PC-9 (cell line): ENCODE data around the gene RPL15. TPM values are rescaled to one million over a fixed set of nuclear protein-coding genes. Genes with fewer than 3 reads are reported as not detected.

ENCODE experiments used
- BruUV-seq: library from RNA; stranded (reverse); fragments of 400-500 nt; replicated peaks from 2 replicates; lab custom pipeline; 2021; lab: Mats Ljungman, UMichigan
- CTCF ChIA-PET: fragments of 300-600 bp; sonication (Branson Sonifier 250); formaldehyde crosslinking; loops from one replicate; lab custom pipeline; 2022; ENCODE audit warnings: antibody characterized with exemption; lab: Charles Lee
- POLR2A ChIA-PET: fragments of 300-600 bp; sonication (Branson Sonifier 250); formaldehyde crosslinking; loops from one replicate; lab custom pipeline; 2022; ENCODE audit warnings: antibody characterized with exemption; ENCODE audit not compliant: unreplicated experiment; lab: Charles Lee
- DNase-seq, 2 experiments: peaks; one replicate each; pipeline versions ENCODE4 v3.0.0 to v3.0.0-alpha.2; 2015 to 2022; ENCODE audit warnings: mixed read lengths in 1 of 2
- H2AFZ ChIP-seq: fragments of 200-600 bp; sonication (generic); 2 replicates; pipeline ENCODE4 v1.8.1; 2017; ENCODE audit warnings: antibody characterized with exemption
- H3F3A ChIP-seq: fragments of 200-600 bp; sonication (generic); 2 replicates; pipeline ENCODE4 v1.8.1; 2017; ENCODE audit warnings: antibody characterized with exemption, mild to moderate bottlenecking, low read depth; ENCODE audit not compliant: insufficient read depth
- H3K27ac ChIP-seq: fragments of 200-600 bp; sonication (generic); 2 replicates; pipeline ENCODE4 v1.6.1; 2016; ENCODE audit warnings: mixed run types
- H3K27me3 ChIP-seq: fragments of 200-600 bp; sonication (generic); 2 replicates; pipeline ENCODE4 v1.6.1; 2016; ENCODE audit warnings: low read depth, mixed run types; ENCODE audit not compliant: insufficient read depth
- H3K36me3 ChIP-seq: fragments of 200-600 bp; sonication (generic); 2 replicates; pipeline ENCODE4 v1.6.1; 2016; ENCODE audit warnings: low read depth, mixed run types
- H3K4me1 ChIP-seq: fragments of 200-600 bp; sonication (generic); replicated peaks from 2 replicates; pipeline ENCODE4 v1.6.1; 2016; ENCODE audit warnings: mixed run types; ENCODE audit not compliant: insufficient read depth
- H3K4me2 ChIP-seq: fragments of 200-600 bp; sonication (generic); 2 replicates; pipeline ENCODE4 v1.6.1; 2017; ENCODE audit warnings: mixed run types
- H3K4me3 ChIP-seq: fragments of 200-600 bp; sonication (generic); 2 replicates; pipeline ENCODE4 v1.6.1; 2016; ENCODE audit warnings: mixed run types
- H3K79me2 ChIP-seq: fragments of 200-600 bp; sonication (generic); 2 replicates; pipeline ENCODE4 v1.6.1; 2017; ENCODE audit warnings: low read depth, mixed run types
- H3K9me2 ChIP-seq: fragments of 200-600 bp; sonication (generic); 2 replicates; pipeline ENCODE4 v1.8.1; 2017; ENCODE audit warnings: mild to moderate bottlenecking; ENCODE audit not compliant: insufficient read depth
- H3K9me3 ChIP-seq: fragments of 200-600 bp; sonication (generic); 2 replicates; pipeline ENCODE4 v1.8.1; 2016; ENCODE audit warnings: low read depth; ENCODE audit not compliant: insufficient read depth
- H4K20me1 ChIP-seq: fragments of 200-600 bp; sonication (generic); 2 replicates; pipeline ENCODE4 v1.8.1; 2017; ENCODE audit not compliant: insufficient read depth
- EZH2 ChIP-seq: fragments of 200-600 bp; sonication (generic); IDR thresholded peaks from 2 replicates; pipeline ENCODE4 v1.8.0; 2017; ENCODE audit warnings: antibody characterized with exemption, low read depth
- intact Hi-C: fragments of 100-400 bp; cut with micrococcal nuclease; formaldehyde crosslinking; loops from one replicate; pipeline ENCODE4 v1.10.0; 2022; ENCODE audit not compliant: unreplicated experiment
- total RNA-seq: library from RNA; stranded (reverse); gene quantifications from 2 replicates; pipeline ENCODE4 v1.2.3, GENCODE V29; 2021
- TF ChIP-seq, protein P1 (sequence below): fragments of 200-600 bp; sonication (generic); conservative IDR thresholded peaks from 2 replicates; pipeline ENCODE4 v1.6.1; 2017; ENCODE audit warnings: mixed run types, antibody characterized with exemption, mild to moderate bottlenecking, moderate library complexity

RPL15 gene
- total RNA-seq, 1 experiment from 2014 or later: 1,784 TPM

GRCh38 chr3:23872330-23872729 lies 44.6 kb upstream of the RPL15 start:
- TF ChIP-seq, protein P1, sequence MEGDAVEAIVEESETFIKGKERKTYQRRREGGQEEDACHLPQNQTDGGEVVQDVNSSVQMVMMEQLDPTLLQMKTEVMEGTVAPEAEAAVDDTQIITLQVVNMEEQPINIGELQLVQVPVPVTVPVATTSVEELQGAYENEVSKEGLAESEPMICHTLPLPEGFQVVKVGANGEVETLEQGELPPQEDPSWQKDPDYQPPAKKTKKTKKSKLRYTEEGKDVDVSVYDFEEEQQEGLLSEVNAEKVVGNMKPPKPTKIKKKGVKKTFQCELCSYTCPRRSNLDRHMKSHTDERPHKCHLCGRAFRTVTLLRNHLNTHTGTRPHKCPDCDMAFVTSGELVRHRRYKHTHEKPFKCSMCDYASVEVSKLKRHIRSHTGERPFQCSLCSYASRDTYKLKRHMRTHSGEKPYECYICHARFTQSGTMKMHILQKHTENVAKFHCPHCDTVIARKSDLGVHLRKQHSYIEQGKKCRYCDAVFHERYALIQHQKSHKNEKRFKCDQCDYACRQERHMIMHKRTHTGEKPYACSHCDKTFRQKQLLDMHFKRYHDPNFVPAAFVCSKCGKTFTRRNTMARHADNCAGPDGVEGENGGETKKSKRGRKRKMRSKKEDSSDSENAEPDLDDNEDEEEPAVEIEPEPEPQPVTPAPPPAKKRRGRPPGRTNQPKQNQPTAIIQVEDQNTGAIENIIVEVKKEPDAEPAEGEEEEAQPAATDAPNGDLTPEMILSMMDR: no peak
- TF ChIP-seq EZH2: no peak
- POLR2A ChIA-PET: no interaction called here
- Histone ChIP-seq H3K9me3 (no peaks in the 10 kb centered on the region), H3K9me2 (no peaks in the 10 kb centered on the region), H3F3A (peaks cover 24% of the 10 kb centered on the region; the same call in 1 of the 2 replicates), H3K4me1 (peaks cover 43% of the 10 kb centered on the region), H3K79me2 (peaks cover 73% of the 10 kb centered on the region), H3K36me3 (no peaks in the 10 kb centered on the region; the same call in 1 of the 2 replicates), H3K4me3 (no peak overlapping the region), H3K4me2 (no peak overlapping the region), H4K20me1 (peaks cover 54% of the 10 kb centered on the region), H2AFZ (no peak overlapping the region), H3K27ac (no peak overlapping the region), H3K27me3 (no peaks in the 10 kb centered on the region)
- no TSS peak for BruUV-seq
- intact Hi-C loops: no loop called here
- CTCF ChIA-PET: no interaction called here
- no peak for DNase-seq

GRCh38 chr3:23873941-23874340 lies 43.0 kb upstream of the RPL15 start:
- BruUV-seq: no TSS peak
- Histone ChIP-seq H3K4me2 (0 out of 2 replicates have a peak overlapping the region, but pooled peaks have one; percentile 6), H2AFZ (no peak overlapping the region), H3K79me2 (peaks cover 74% of the 10 kb centered on the region), H3K27me3 (no peaks in the 10 kb centered on the region), H3K9me2 (no peaks in the 10 kb centered on the region), H3K36me3 (peaks cover 5% of the 10 kb centered on the region), H3K4me3 (no peak overlapping the region), H3K27ac (no peak overlapping the region), H3K4me1 (peaks cover 51% of the 10 kb centered on the region), H3F3A (peaks cover 24% of the 10 kb centered on the region; the same call in 1 of the 2 replicates), H3K9me3 (no peaks in the 10 kb centered on the region), H4K20me1 (peaks cover 52% of the 10 kb centered on the region)
- intact Hi-C loops: no loop called here
- TF ChIP-seq, protein P1: no peak
- TF ChIP-seq EZH2: no peak
- DNase-seq: peak in 1 of 2 experiments; percentile 40
- ChIA-PET CTCF (no interaction called here), POLR2A (no interaction called here)

DNA sequence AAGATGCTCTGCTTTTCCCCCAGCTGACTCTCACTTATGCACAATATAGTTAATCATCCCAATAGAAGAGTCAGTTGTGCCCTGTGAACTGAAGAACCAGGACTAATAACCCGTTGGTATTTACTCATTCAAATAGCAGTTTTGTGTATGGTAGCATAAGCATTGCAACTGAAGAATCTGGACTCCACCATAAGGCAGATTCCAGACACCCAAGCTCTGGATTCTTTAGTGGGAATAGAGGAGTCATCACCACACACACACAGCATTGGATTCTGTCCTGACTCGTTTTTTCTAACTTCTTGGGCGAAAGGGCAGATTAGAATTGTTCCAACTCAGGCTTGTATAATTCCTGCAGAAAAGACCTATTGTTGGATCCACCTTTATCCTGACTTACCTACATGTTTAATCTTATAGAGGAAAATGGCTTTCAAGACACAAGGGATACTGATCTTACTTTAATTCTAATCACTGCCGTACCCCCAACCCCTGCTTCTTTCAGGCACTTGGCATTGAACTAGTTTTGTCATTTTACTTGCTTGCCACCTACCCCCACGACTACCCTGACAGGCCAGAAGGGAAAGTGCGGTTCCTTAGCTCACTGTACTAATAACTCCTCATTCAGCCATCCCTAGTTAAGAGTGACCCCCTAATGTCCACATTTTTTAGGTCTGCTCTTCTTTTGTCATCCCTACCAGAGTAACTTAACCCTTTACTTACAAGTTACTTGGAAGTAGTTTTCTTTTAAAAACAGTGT lies 42.4 kb upstream of the RPL15 start:
- H3K4me2 ChIP-seq: 0 out of 2 replicates have a peak overlapping the region, but pooled peaks have one; percentile 6
- POLR2A ChIA-PET: no interaction called here

More for the DNA sequence above, 42.4 kb upstream of the RPL15 start:
- no peak for DNase-seq
- no peak overlapping the region for H2AFZ ChIP-seq
- CTCF ChIA-PET: no interaction called here
- peaks cover 5% of the 10 kb centered on the region for H3K36me3 ChIP-seq
- H3K27ac ChIP-seq: no peak overlapping the region
- H3K4me3 ChIP-seq: no peak overlapping the region
- H3K9me3 ChIP-seq: no peaks in the 10 kb centered on the region
- no TSS peak for BruUV-seq
- TF ChIP-seq EZH2: no peak
- TF ChIP-seq, protein P1: no peak
- H3K4me1 ChIP-seq: peaks cover 51% of the 10 kb centered on the region
- H4K20me1 ChIP-seq: peaks cover 52% of the 10 kb centered on the region
- no peaks in the 10 kb centered on the region for H3K27me3 ChIP-seq
- H3F3A ChIP-seq: peaks cover 24% of the 10 kb centered on the region; the same call in 1 of the 2 replicates
- intact Hi-C loops: no loop called here
- H3K9me2 ChIP-seq: no peaks in the 10 kb centered on the region
- peaks cover 74% of the 10 kb centered on the region for H3K79me2 ChIP-seq
